Activated CD8-positive, alpha-beta T cell treated with anti-CD3 and anti-CD28 coated beads, Interleukin-2, amount 10 ng/mL, durations not matched to agents 7 days and 5 days (primary cell): ENCODE data around the gene ATP10A. TPM values are rescaled to one million over a fixed set of nuclear protein-coding genes. Genes with fewer than 3 reads are reported as not detected.

Experiments
- ATAC-seq: fragments of 150-1000 bp; cut with Tn5 transposase; one replicate; pipeline ENCODE4 v1.10.0; 2021; ENCODE audit warnings: moderate library complexity
- CTCF ChIA-PET: fragments of 350-600 bp; sonication (Branson Sonifier 250); formaldehyde crosslinking; loops from one replicate; lab custom pipeline; 2021; ENCODE audit warnings: antibody characterized with exemption; lab: Charles Lee
- POLR2A ChIA-PET: fragments of 350-600 bp; sonication (Branson Sonifier 250); formaldehyde crosslinking; loops from one replicate; lab custom pipeline; 2021; ENCODE audit warnings: antibody characterized with exemption; lab: Charles Lee
- DNase-seq: peaks from one replicate; pipeline ENCODE4 v3.0.0-alpha.2; 2020
- H3K27ac Mint-ChIP-seq: one replicate; pipeline ENCODE4 v1.8.0; 2021; ENCODE audit warnings: mild to moderate bottlenecking, mixed read lengths
- H3K27me3 Mint-ChIP-seq: one replicate; pipeline ENCODE4 v1.8.0; 2021; ENCODE audit warnings: low read depth, mixed read lengths
- H3K36me3 Mint-ChIP-seq: one replicate; pipeline ENCODE4 v1.8.0; 2021; ENCODE audit warnings: low read depth, mixed read lengths
- H3K4me1 Mint-ChIP-seq: one replicate; pipeline ENCODE4 v1.8.0; 2021; ENCODE audit warnings: low read depth, mixed read lengths
- H3K4me3 Mint-ChIP-seq: one replicate; pipeline ENCODE4 v1.8.0; 2021; ENCODE audit warnings: mild to moderate bottlenecking, mixed read lengths
- H3K9me3 Mint-ChIP-seq: one replicate; pipeline ENCODE4 v1.8.0; 2022; ENCODE audit warnings: mixed read lengths; ENCODE audit not compliant: insufficient read depth
- total RNA-seq, 2 experiments: library from RNA; stranded (reverse); gene quantifications; one replicate each; pipeline ENCODE4 v1.2.3, GENCODE V29; 2021

ATP10A gene
- total RNA-seq, 2 experiments from 2014 or later: 53.8 to 58.9 TPM

- POLR2A ChIA-PET: no interaction called here
- no peak overlapping the region for H3K4me3 Mint-ChIP-seq
- no peak overlapping the region for H3K27ac Mint-ChIP-seq
- DNase-seq: no peak
- H3K4me1 Mint-ChIP-seq: peaks cover 3% of the 10 kb centered on the region
- ATAC-seq: no peak
- H3K9me3 Mint-ChIP-seq: no peaks in the 10 kb centered on the region
- CTCF ChIA-PET: interaction anchor here (2.2 kb wide), 1 partner anchor 53 kb away, joined by 7 read pairs; no protein-coding TSS in a partner anchor
- H3K27me3 Mint-ChIP-seq: peaks cover 9% of the 10 kb centered on the region
- no peaks in the 10 kb centered on the region for H3K36me3 Mint-ChIP-seq
Observed at GRCh38 chr15:25880411-25880810, 17.3 kb upstream of the ATP10A start.

GRCh38 chr15:25879438-25879837 lies 16.3 kb upstream of the ATP10A start:
- Mint-ChIP-seq H3K4me1 (peaks cover 3% of the 10 kb centered on the region), H3K27ac (no peak overlapping the region), H3K9me3 (no peaks in the 10 kb centered on the region), H3K27me3 (peaks cover 5% of the 10 kb centered on the region), H3K36me3 (no peaks in the 10 kb centered on the region), H3K4me3 (no peak overlapping the region)
- no peak for DNase-seq
- ATAC-seq: no peak
- POLR2A ChIA-PET: no interaction called here
- CTCF ChIA-PET: no interaction called here

- POLR2A ChIA-PET: interaction anchor here (0.5 to 0.6 kb wide), 2 partner anchors 33 to 98 kb away, joined by 3 read pairs; no protein-coding TSS in a partner anchor
- Mint-ChIP-seq H3K4me3 (no peak overlapping the region), H3K9me3 (no peaks in the 10 kb centered on the region), H3K27me3 (no peaks in the 10 kb centered on the region), H3K36me3 (no peaks in the 10 kb centered on the region), H3K27ac (no peak overlapping the region), H3K4me1 (peaks cover 3% of the 10 kb centered on the region)
- ATAC-seq (no peak), DNase-seq (no peak)
- CTCF ChIA-PET: no interaction called here
Observed at GRCh38 chr15:25877681-25878080, 14.6 kb upstream of the ATP10A start.

- H3K4me1 Mint-ChIP-seq: peaks cover 3% of the 10 kb centered on the region
- H3K36me3 Mint-ChIP-seq: no peaks in the 10 kb centered on the region
- H3K4me3 Mint-ChIP-seq: no peak overlapping the region
- DNase-seq (no peak), ATAC-seq (no peak)
- H3K27ac Mint-ChIP-seq: no peak overlapping the region
- no peaks in the 10 kb centered on the region for H3K27me3 Mint-ChIP-seq
- POLR2A ChIA-PET: no interaction called here
- no peaks in the 10 kb centered on the region for H3K9me3 Mint-ChIP-seq
- CTCF ChIA-PET: no interaction called here
Observed at GRCh38 chr15:25876231-25877140, 13.4 kb upstream of the ATP10A start.

- no peak for ATAC-seq
- no peaks in the 10 kb centered on the region for H3K9me3 Mint-ChIP-seq
- peaks cover 3% of the 10 kb centered on the region for H3K4me1 Mint-ChIP-seq
- CTCF ChIA-PET: no interaction called here
- no peak for DNase-seq
- H3K27ac Mint-ChIP-seq: no peak overlapping the region
- POLR2A ChIA-PET: no interaction called here
- no peaks in the 10 kb centered on the region for H3K36me3 Mint-ChIP-seq
- no peaks in the 10 kb centered on the region for H3K27me3 Mint-ChIP-seq
- H3K4me3 Mint-ChIP-seq: no peak overlapping the region
Observed at GRCh38 chr15:25875566-25875965, 12.4 kb upstream of the ATP10A start.

- ChIA-PET CTCF (no interaction called here), POLR2A (no interaction called here)
- DNase-seq (no peak), ATAC-seq (no peak)
- H3K4me1 Mint-ChIP-seq: peaks cover 9% of the 10 kb centered on the region
- H3K27me3 Mint-ChIP-seq: no peaks in the 10 kb centered on the region
- H3K4me3 Mint-ChIP-seq: no peak overlapping the region
- no peaks in the 10 kb centered on the region for H3K36me3 Mint-ChIP-seq
- H3K9me3 Mint-ChIP-seq: no peaks in the 10 kb centered on the region
- no peak overlapping the region for H3K27ac Mint-ChIP-seq
Observed at GRCh38 chr15:25874379-25874778, 11.3 kb upstream of the ATP10A start.

GRCh38 chr15:25871403-25871802 lies 8.3 kb upstream of the ATP10A start:
- Mint-ChIP-seq H3K9me3 (no peaks in the 10 kb centered on the region), H3K27ac (no peak overlapping the region), H3K36me3 (no peaks in the 10 kb centered on the region), H3K4me1 (peaks cover 8% of the 10 kb centered on the region), H3K27me3 (peaks cover 5% of the 10 kb centered on the region), H3K4me3 (no peak overlapping the region)
- ATAC-seq (no peak), DNase-seq (no peak)
- POLR2A ChIA-PET: interaction anchor here (0.8 kb wide), 1 partner anchor 74 kb away, joined by 3 read pairs; no protein-coding TSS in a partner anchor
- CTCF ChIA-PET: interaction anchor here (1.4 kb wide), 1 partner anchor 8 kb away, joined by 3 read pairs; the partner anchor contains the start of gene ATP10A

GRCh38 chr15:25870938-25871337 lies 7.8 kb upstream of the ATP10A start:
- DNase-seq (no peak), ATAC-seq (no peak)
- POLR2A ChIA-PET: no interaction called here
- Mint-ChIP-seq H3K4me1 (peaks cover 8% of the 10 kb centered on the region), H3K27me3 (peaks cover 7% of the 10 kb centered on the region), H3K4me3 (no peak overlapping the region), H3K9me3 (no peaks in the 10 kb centered on the region), H3K27ac (no peak overlapping the region), H3K36me3 (no peaks in the 10 kb centered on the region)
- CTCF ChIA-PET: interaction anchor here (1.4 kb wide), 1 partner anchor 8 kb away, joined by 3 read pairs; the partner anchor contains the start of gene ATP10A

GRCh38 chr15:25869701-25870100 lies 6.6 kb upstream of the ATP10A start:
- peaks cover 11% of the 10 kb centered on the region for H3K4me1 Mint-ChIP-seq
- H3K36me3 Mint-ChIP-seq: no peaks in the 10 kb centered on the region
- no peak for ATAC-seq
- no peaks in the 10 kb centered on the region for H3K9me3 Mint-ChIP-seq
- POLR2A ChIA-PET: interaction anchor here (0.9 kb wide), 1 partner anchor 11 kb away, joined by 3 read pairs; no protein-coding TSS in a partner anchor
- DNase-seq: no peak
- H3K4me3 Mint-ChIP-seq: peak overlapping the region; percentile 9
- CTCF ChIA-PET: no interaction called here
- H3K27ac Mint-ChIP-seq: no peak overlapping the region
- peaks cover 10% of the 10 kb centered on the region for H3K27me3 Mint-ChIP-seq

- Mint-ChIP-seq H3K9me3 (no peaks in the 10 kb centered on the region), H3K27me3 (peaks cover 10% of the 10 kb centered on the region), H3K4me3 (no peak overlapping the region), H3K36me3 (peaks cover 3% of the 10 kb centered on the region), H3K27ac (no peak overlapping the region), H3K4me1 (peaks cover 21% of the 10 kb centered on the region)
- ChIA-PET POLR2A (no interaction called here), CTCF (interaction anchor here (1.9 kb wide), 1 partner anchor 67 kb away, joined by 5 read pairs; no protein-coding TSS in a partner anchor)
- no peak for ATAC-seq
- DNase-seq: no peak
Observed at GRCh38 chr15:25866874-25867273, 3.7 kb upstream of the ATP10A start.

GRCh38 chr15:25866251-25866650 lies 3.1 kb upstream of the ATP10A start:
- H3K9me3 Mint-ChIP-seq: no peaks in the 10 kb centered on the region
- no peak for DNase-seq
- no peak overlapping the region for H3K27ac Mint-ChIP-seq
- peaks cover 21% of the 10 kb centered on the region for H3K4me1 Mint-ChIP-seq
- CTCF ChIA-PET: interaction anchor here (1.0 kb wide), 1 partner anchor 55 kb away, joined by 4 read pairs; no protein-coding TSS in a partner anchor
- ATAC-seq: no peak
- H3K27me3 Mint-ChIP-seq: peaks cover 10% of the 10 kb centered on the region
- no peak overlapping the region for H3K4me3 Mint-ChIP-seq
- H3K36me3 Mint-ChIP-seq: peaks cover 9% of the 10 kb centered on the region
- POLR2A ChIA-PET: no interaction called here

GRCh38 chr15:25864966-25865365 lies 1.8 kb upstream of the ATP10A start:
- ATAC-seq (no peak), DNase-seq (no peak)
- ChIA-PET CTCF (interaction anchor here (0.9 to 1.5 kb wide), 3 partner anchors 18 to 82 kb away, joined by 3 to 4 read pairs (median 3); no protein-coding TSS in a partner anchor), POLR2A (no interaction called here)
- H3K27ac Mint-ChIP-seq: no peak overlapping the region
- peaks cover 31% of the 10 kb centered on the region for H3K4me1 Mint-ChIP-seq
- H3K36me3 Mint-ChIP-seq: peaks cover 22% of the 10 kb centered on the region
- H3K27me3 Mint-ChIP-seq: peaks cover 10% of the 10 kb centered on the region
- H3K9me3 Mint-ChIP-seq: no peaks in the 10 kb centered on the region
- H3K4me3 Mint-ChIP-seq: peak overlapping the region; percentile 56
